ENCODE measurements around the gene GSTA3.
A peak's percentile ranks its signal among the peaks of the same experiment; 100 is the strongest.
"Not testable (repeated sequence)": the region's sequence is repeated elsewhere in the genome, so short reads cannot be mapped to it uniquely, and the experiment has no call there.

The GSTA3 gene

GRCh38 chr6:52910091-52910490 is 593 bp upstream of the GSTA3 start:
- DNase-seq (ENCODE audit: low spot score) = no peak

- DNase-seq (ENCODE audit: low spot score) = no peak
These were observed 367 bp downstream of the GSTA3 start for GRCh38 chr6:52909131-52909530.

- no peak for DNase-seq (ENCODE audit: low spot score)
These were observed 972 bp downstream of the GSTA3 start for GRCh38 chr6:52908526-52908925.

- no peak for DNase-seq (ENCODE audit: low spot score)
These were observed 4.8 kb downstream of the GSTA3 start for GRCh38 chr6:52904562-52905279.

- DNase-seq (ENCODE audit: low spot score) = no peak
These were observed 9.0 kb downstream of the GSTA3 start for GRCh38 chr6:52900536-52900935.

- DNase-seq (ENCODE audit: low spot score) = not testable (repeated sequence)
These were observed 13.7 kb downstream of the GSTA3 start for GRCh38 chr6:52895790-52896189.

- DNase-seq (ENCODE audit: low spot score) = no peak
These were observed 15.2 kb downstream of the GSTA3 start for GRCh38 chr6:52894285-52894684.

GRCh38 chr6:52893803-52894202 is 15.7 kb downstream of the GSTA3 start:
- no peak for DNase-seq (ENCODE audit: low spot score)

- no peak for DNase-seq (ENCODE audit: low spot score)
These were observed 16.3 kb downstream of the GSTA3 start for GRCh38 chr6:52893221-52893620.

- DNase-seq (ENCODE audit: low spot score) = no peak
These were observed 19.5 kb downstream of the GSTA3 start for GRCh38 chr6:52890018-52890417.

GRCh38 chr6:52887910-52888524 is 21.5 kb downstream of the GSTA3 start:
- DNase-seq (ENCODE audit: low spot score) = no peak

- DNase-seq (ENCODE audit: low spot score) = peak; percentile 80
These were observed 27.3 kb downstream of the GSTA3 start for GRCh38 chr6:52881996-52882841.

GRCh38 chr6:52881662-52881995 is 27.9 kb downstream of the GSTA3 start:
- DNase-seq (ENCODE audit: low spot score) = no peak

- DNase-seq (ENCODE audit: low spot score) = peak; percentile 22
These were observed 31.7 kb downstream of the GSTA3 start for GRCh38 chr6:52877786-52878185.

GRCh38 chr6:52877168-52877567 is 32.3 kb downstream of the GSTA3 start:
- peak; percentile 85 for DNase-seq (ENCODE audit: low spot score)

GRCh38 chr6:52876056-52876787 is 33.3 kb downstream of the GSTA3 start:
- peak; percentile 20 for DNase-seq (ENCODE audit: low spot score)

GRCh38 chr6:52872031-52872430 is 37.5 kb downstream of the GSTA3 start:
- DNase-seq (ENCODE audit: low spot score) = no peak

- DNase-seq (ENCODE audit: low spot score) = no peak
These were observed 37.9 kb downstream of the GSTA3 start for GRCh38 chr6:52871621-52872020.

GRCh38 chr6:52870335-52871091 is 39.0 kb downstream of the GSTA3 start:
- DNase-seq (ENCODE audit: low spot score) = peak; percentile 20

GRCh38 chr6:52868899-52869298 is 40.6 kb downstream of the GSTA3 start:
- DNase-seq (ENCODE audit: low spot score) = not testable (repeated sequence)

GRCh38 chr6:52868240-52868639 is 41.3 kb downstream of the GSTA3 start:
- DNase-seq (ENCODE audit: low spot score) = no peak

GRCh38 chr6:52861151-52861550 is 48.3 kb downstream of the GSTA3 start:
- DNase-seq (ENCODE audit: low spot score) = not testable (repeated sequence)
